Right cardiac atrium (tissue), 5 donors: ENCODE data around the gene SYTL3. TPM values are rescaled to one million over a fixed set of nuclear protein-coding genes. Genes with fewer than 3 reads are reported as not detected.
"Not testable (repeated sequence)": the region's sequence is repeated elsewhere in the genome, so short reads cannot be mapped to it uniquely, and the experiment has no call there.

ENCODE experiments used
- ATAC-seq, 2 donors: fragments of 200-7000 bp; cut with Tn5 transposase; one replicate each; pipeline versions ENCODE4 v1.8.0 to v1.9.1; 2020; ENCODE audit warnings: moderate library complexity in 2 of 2, mild to moderate bottlenecking in 1 of 2
- DNase-seq, 3 donors: peaks; one replicate each; pipeline ENCODE4 v3.0.0-alpha.2; 2020
- H3K27ac ChIP-seq: one replicate; pipeline ENCODE4 v1.5.1; 2013; ENCODE audit warnings: mild to moderate bottlenecking, low read length, control low read depth, moderate library complexity
- H3K27me3 ChIP-seq: one replicate; pipeline ENCODE4 v1.6.1; 2013; ENCODE audit not compliant: control insufficient read depth, insufficient read depth
- H3K4me1 ChIP-seq: one replicate; pipeline ENCODE4 v1.6.1; 2013; ENCODE audit warnings: low read length; ENCODE audit not compliant: control insufficient read depth, insufficient read depth
- H3K4me3 ChIP-seq: one replicate; pipeline ENCODE4 v1.5.1; 2013; ENCODE audit warnings: low read length, control low read depth
- H3K9me3 ChIP-seq: one replicate; pipeline ENCODE4 v1.6.1; 2013; ENCODE audit warnings: low read length; ENCODE audit not compliant: control insufficient read depth
- WGBS: extraction: QIAGEN DNeasy Blood & Tissue Kit; methylation state at CpG from one replicate; pipeline ENCODE4 v1.1.7; 2013; 5-methylcytosine and 5-hydroxymethylcytosine counted together
- intact Hi-C, 4 donors: fragments of 100-400 bp; cut with DNase I; formaldehyde crosslinking; loops; one replicate each; pipeline versions ENCODE4 v1.11.0 to v1.14.0; 2022 to 2023
- long read RNA-seq, 4 donors: library from polyadenylated mRNA; unstranded; transcript quantifications; one replicate each; pipeline ENCODE4 v2.0.0, GENCODE V29; 2020 to 2021
- polyA plus RNA-seq: library from polyadenylated mRNA; stranded (reverse); fragments of 200-250 nt; gene quantifications from one replicate; pipeline ENCODE4 v1.2.3, GENCODE V29; 2013
- total RNA-seq, 4 donors: library from RNA; stranded (reverse); fragmentation: NEBNext Ultra II Directional; extraction: Animal tissue kit (Norgen Biotek cat#: 25700); gene quantifications; one replicate each; pipeline ENCODE4 v1.2.1, GENCODE V29; 2021
- donor health status: healthy with polysubstance abuse.
- donor health status: DM: no; HTN: yes; CAD: no.
- donor health status: DM: no; HTN: no; CAD: no.
- donor health status: DM: no; HTN: yes; CAD: no; lungs with severe emphysema.
- donor health status: DM: yes; HTN: yes; CAD: no.

The SYTL3 gene, protein sequence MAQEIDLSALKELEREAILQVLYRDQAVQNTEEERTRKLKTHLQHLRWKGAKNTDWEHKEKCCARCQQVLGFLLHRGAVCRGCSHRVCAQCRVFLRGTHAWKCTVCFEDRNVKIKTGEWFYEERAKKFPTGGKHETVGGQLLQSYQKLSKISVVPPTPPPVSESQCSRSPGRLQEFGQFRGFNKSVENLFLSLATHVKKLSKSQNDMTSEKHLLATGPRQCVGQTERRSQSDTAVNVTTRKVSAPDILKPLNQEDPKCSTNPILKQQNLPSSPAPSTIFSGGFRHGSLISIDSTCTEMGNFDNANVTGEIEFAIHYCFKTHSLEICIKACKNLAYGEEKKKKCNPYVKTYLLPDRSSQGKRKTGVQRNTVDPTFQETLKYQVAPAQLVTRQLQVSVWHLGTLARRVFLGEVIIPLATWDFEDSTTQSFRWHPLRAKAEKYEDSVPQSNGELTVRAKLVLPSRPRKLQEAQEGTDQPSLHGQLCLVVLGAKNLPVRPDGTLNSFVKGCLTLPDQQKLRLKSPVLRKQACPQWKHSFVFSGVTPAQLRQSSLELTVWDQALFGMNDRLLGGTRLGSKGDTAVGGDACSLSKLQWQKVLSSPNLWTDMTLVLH
- 10 to 100 TPM in 2 of 4 donors, 1 to 10 TPM in 2; 5.1 to 10.4 (median 10.0) TPM for total RNA-seq
- 5.0 TPM for polyA plus RNA-seq
- long read RNA-seq, donor 1, partial matches to known transcripts, result 7 of 28 reads
- long read RNA-seq, donor 1, other reads (novel, unspliced or antisense), result 21 of 28 reads
- long read RNA-seq, donor 2, partial matches to known transcripts, result 3 of 10 reads
- long read RNA-seq, donor 2, other reads (novel, unspliced or antisense), result 7 of 10 reads
- long read RNA-seq, donor 3, partial matches to known transcripts, result 6 of 22 reads
- long read RNA-seq, donor 3, other reads (novel, unspliced or antisense), result 16 of 22 reads
- long read RNA-seq, donor 4, partial matches to known transcripts, result 1 of 20 reads
- long read RNA-seq, donor 4, other reads (novel, unspliced or antisense), result 19 of 20 reads

DNA sequence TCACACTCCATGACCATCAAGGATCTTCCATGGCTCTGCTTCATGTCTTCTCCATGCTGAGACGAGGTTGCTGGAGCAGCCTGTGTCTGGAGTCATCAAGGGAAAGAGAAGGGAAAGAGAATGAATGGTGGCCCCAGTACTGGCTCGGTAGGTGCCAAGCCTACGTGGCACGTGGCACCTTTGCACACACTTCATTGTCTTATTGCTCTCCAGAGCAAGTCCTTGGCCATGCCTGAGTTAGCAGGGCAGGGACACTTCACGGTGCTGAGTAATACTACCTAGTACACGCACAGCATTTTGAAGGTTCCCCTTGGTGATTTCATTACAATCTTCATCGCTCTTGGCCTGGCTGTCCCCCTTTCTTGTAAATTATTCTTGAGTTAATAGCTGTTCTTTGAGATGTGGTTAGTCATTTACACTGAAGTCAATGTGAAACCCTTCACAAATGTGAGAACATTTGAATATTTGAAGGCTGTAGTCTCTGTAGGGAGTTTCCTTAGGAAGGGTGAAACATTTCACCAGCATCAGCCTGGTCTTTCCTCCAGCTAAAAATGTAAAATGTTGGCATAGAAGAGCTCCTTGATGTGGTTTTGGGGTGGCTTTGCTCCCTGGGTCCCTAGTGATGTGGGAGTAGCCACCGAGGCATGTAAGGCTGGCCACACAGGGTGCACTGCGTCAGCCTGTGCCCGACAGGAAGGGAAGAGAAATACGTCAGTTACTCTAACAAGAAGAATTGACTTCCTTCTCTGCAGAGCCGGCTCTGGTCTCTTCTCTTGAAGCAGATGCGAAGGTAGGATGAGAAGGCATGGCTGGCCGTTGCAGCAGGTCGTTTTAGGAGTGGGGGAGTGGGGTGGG lies at the start of gene SYTL3:
Gene SYTL3 (plus strand): TSS at position 766 of the 855 bp plus-strand sequence. CDS start 13,215 bp downstream, outside the sequence.
- DNase-seq, result peak in 1 of 3 donors; percentile 43
- no peak within 1 kb of the TSS for H3K4me3 ChIP-seq

DNA sequence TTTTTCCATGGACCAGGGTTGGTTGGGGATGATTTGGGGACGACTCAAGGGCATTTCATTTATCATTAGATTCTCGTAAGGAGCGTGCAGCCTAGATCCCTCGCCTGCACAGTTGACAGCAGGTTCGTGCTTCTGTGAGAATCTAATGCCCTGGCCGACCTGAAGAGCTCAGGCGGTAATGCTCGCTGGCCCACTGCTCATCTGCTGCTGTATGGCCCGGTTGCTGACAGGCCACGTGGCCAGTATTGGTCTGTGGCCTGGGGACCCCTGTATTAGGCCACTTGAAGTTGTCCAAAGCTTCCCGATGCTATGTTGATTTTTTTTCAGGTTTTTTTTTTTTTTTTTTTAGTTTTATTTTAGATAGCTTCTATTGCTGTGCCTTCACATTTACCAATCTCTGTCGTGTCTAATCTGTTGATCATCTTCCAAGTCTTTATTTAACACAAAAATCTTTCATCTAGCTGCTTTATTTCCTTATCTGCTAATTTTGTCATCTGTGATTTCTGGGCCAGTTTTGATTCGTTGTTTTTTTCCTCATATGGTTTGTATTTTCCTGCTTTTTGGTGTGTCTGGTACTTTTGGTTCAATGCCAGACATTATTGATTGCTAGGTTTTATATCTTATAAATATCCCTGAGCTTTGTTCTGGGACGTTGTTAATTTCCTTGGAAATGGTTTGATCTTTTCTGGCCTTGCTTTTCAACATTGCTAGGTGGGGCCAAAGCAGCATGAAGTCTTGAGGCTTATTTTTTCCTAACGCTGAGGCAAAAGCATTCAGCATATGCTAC lies 46.4 kb upstream of the SYTL3 start:
- peaks cover 3% of the 10 kb centered on the region for H3K4me1 ChIP-seq
- no peak for DNase-seq
- H3K27me3 ChIP-seq, result no peaks in the 10 kb centered on the region
- intact Hi-C loops, result loop anchor here in 1 of 4 donors (5.0 kb wide), 1 partner anchor 381 kb away; no protein-coding TSS in a partner anchor
- 83% methylated on average over 15 of the region's 15 CpGs for WGBS
- H3K27ac ChIP-seq, result no peak overlapping the region
- no peak overlapping the region for H3K4me3 ChIP-seq
- H3K9me3 ChIP-seq, result no peaks in the 10 kb centered on the region
- no peak for ATAC-seq

More for the DNA sequence above, at the start of gene SYTL3:
- WGBS, result 56% methylated on average over 15 of the region's 15 CpGs
- Histone ChIP-seq H3K27me3 (no peaks in the 10 kb centered on the region), H3K4me1 (peaks cover 4% of the 10 kb centered on the region), H3K27ac (peak within 1 kb of the TSS; percentile 44), H3K9me3 (no peaks in the 10 kb centered on the region)
- intact Hi-C loops, result loop anchor here in 1 of 4 donors (10.0 kb wide), 1 partner anchor 45 kb away; no protein-coding TSS in a partner anchor
- ATAC-seq, result no peak

DNA sequence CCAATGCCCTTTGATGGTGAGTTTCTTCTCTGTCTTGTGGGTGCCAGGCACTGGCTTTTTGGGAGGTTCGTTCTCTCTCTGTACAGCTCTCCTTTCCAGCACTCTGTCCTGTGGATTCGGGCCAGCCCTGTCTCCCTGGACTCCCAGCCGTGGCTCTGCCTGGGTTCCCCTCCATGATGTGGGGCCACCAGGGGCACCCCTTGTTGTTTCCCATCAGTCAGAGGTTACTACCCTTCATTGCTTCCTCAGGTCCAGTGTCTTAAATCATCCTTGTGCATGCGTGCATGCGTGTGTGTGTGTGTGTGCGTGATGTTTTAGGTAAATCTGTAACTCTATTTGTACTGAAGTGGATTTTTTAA lies 45.8 kb upstream of the SYTL3 start:
- ATAC-seq (no peak), DNase-seq (no peak)
- WGBS, result 89% methylated on average over 6 of the region's 6 CpGs
- intact Hi-C loops, result loop anchor here in 1 of 4 donors (5.0 kb wide), 1 partner anchor 382 kb away; no protein-coding TSS in a partner anchor
- H3K4me1 ChIP-seq, result peaks cover 3% of the 10 kb centered on the region
- H3K9me3 ChIP-seq, result no peaks in the 10 kb centered on the region
- H3K27me3 ChIP-seq, result no peaks in the 10 kb centered on the region
- no peak overlapping the region for H3K27ac ChIP-seq
- H3K4me3 ChIP-seq, result no peak overlapping the region

DNA sequence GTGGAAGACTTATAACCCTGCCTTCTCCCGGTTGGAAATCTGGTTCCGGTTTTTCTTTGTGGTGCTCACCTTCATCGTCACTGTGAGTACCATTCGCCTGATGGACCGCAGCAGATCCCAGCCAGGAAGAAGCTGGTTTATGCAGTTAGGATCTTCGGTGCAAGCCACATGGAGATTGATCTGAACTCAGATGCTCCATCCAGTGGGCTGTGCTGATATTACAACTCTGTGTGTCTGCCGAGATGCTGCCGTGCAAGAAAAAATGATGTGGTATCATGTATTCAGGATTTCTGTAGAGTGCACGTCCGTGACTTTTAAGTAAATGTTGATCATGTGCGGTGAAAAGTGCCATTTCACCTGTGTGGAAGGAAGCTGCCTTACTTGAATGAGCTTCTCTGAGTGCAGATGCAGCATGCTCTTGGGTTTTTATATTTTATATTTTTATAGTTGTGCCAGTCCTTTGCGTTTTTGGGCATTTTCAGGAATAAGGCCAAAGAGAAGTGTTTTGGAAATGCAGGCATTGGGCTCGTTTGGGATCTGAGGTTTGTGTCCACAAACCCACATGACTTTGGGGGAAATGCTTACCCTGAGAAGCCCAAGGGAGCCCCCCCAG lies 44.5 kb upstream of the SYTL3 start:
- Histone ChIP-seq H3K9me3 (no peaks in the 10 kb centered on the region), H3K27me3 (no peaks in the 10 kb centered on the region), H3K27ac (no peak overlapping the region), H3K4me3 (no peak overlapping the region), H3K4me1 (peaks cover 11% of the 10 kb centered on the region)
- DNase-seq (peak in 2 of 3 donors; percentile 58 to 68), ATAC-seq (peak; percentile 62)
- intact Hi-C loops, result loop anchor here in 1 of 4 donors (5.0 kb wide), 1 partner anchor 383 kb away; no protein-coding TSS in a partner anchor
- 41% methylated on average over 13 of the region's 13 CpGs for WGBS

DNA sequence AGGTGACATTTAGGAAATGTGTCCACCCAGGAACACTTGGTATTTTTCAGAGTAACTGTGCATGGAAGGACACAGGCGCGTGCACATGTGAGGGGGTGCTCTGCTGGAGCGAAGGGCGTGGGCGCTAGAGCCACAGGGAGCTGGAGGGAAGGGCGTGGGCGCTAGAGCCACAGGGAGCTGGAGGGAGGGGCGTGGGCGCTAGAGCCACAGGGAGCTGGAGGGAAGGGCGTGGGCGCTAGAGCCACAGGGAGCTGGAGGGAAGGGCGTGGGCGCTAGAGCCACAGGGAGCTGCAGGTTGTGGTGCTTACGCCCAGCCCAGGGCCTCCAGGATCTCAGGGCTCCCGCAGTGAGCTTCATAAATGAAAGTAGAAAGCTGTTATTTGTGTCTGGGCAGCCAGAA lies 43.8 kb upstream of the SYTL3 start:
- H3K27ac ChIP-seq, H3K27me3 ChIP-seq, DNase-seq, H3K9me3 ChIP-seq, ATAC-seq, H3K4me3 ChIP-seq: not testable (repeated sequence)
- H3K4me1 ChIP-seq, result peaks cover 16% of the 10 kb centered on the region
- intact Hi-C loops, result loop anchor here in 1 of 4 donors (5.0 kb wide), 1 partner anchor 384 kb away; no protein-coding TSS in a partner anchor
- WGBS, result 84% methylated on average over 15 of the region's 15 CpGs

DNA sequence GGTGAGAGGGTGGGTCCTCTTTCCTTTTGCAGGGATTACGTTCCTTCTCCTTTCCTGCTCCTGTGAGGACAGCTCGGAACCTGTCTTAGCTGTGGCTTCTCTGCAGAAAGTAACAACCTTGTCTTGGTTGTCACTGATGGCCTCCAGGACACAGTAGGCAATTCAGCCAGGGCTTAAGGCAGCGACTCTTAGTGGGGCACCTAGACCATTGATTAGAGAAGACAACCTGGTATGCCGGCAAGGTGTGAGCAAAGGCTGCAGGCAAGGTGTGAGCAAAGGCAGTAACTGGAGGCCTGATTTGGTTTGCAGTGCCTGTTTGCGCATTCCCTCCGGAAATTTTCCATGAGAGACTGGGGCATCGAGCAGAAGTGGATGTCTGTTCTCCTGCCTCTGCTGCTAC lies 42.9 kb upstream of the SYTL3 start:
- no peak overlapping the region for H3K27ac ChIP-seq
- ATAC-seq (no peak), DNase-seq (no peak)
- 95% methylated on average over 7 of the region's 7 CpGs for WGBS
- intact Hi-C loops, result loop anchor here in 1 of 4 donors (5.0 kb wide), 1 partner anchor 385 kb away; no protein-coding TSS in a partner anchor
- peaks cover 21% of the 10 kb centered on the region for H3K4me1 ChIP-seq
- no peak overlapping the region for H3K4me3 ChIP-seq
- no peaks in the 10 kb centered on the region for H3K27me3 ChIP-seq
- no peaks in the 10 kb centered on the region for H3K9me3 ChIP-seq

DNA sequence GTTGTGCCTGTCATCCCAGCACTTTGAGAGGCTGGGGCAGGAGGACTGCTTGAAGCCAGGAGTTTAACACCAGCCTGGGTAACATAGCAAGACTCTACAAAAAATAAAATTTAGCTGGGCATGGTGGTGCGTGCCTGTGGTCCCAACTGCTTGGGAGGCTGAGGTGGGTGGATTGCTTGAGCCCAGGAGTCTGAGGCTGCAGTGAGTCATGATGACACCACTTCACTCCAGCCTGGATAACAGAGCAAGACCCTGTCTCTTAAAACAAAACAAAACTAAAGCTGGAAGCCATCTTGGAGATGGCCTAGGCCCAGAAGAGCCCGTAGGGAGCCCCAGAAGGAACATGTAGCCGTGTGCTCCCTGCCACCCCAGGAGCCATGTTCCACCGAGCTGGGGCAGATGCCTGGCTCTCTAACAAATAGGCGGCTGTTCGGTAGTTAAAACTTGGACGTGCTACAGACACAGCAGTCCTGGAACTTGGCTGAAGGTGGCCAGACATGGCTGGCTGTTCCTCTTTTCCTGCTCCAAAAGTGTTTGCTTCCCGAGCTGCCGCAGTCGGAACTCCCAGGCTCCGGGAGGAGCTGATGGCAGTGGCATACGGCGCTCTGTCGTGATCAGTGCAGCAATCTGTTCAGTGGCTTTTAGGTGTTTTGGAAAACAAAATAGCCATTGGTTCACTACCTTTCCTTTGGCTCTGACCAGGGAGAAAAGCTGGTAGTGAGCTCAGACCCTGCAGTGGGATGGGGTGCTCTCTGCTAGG lies 42.3 kb upstream of the SYTL3 start:
- 76% methylated on average over 14 of the region's 14 CpGs for WGBS
- H3K4me3 ChIP-seq, result no peak overlapping the region
- no peaks in the 10 kb centered on the region for H3K9me3 ChIP-seq
- ATAC-seq, result no peak
- DNase-seq, result peak in 1 of 3 donors; percentile 50
- peak overlapping the region; percentile 19 for H3K27ac ChIP-seq
- intact Hi-C loops, result loop anchor here in 1 of 4 donors (5.0 kb wide), 1 partner anchor 385 kb away; no protein-coding TSS in a partner anchor
- H3K27me3 ChIP-seq, result no peaks in the 10 kb centered on the region
- H3K4me1 ChIP-seq, result peaks cover 21% of the 10 kb centered on the region

DNA sequence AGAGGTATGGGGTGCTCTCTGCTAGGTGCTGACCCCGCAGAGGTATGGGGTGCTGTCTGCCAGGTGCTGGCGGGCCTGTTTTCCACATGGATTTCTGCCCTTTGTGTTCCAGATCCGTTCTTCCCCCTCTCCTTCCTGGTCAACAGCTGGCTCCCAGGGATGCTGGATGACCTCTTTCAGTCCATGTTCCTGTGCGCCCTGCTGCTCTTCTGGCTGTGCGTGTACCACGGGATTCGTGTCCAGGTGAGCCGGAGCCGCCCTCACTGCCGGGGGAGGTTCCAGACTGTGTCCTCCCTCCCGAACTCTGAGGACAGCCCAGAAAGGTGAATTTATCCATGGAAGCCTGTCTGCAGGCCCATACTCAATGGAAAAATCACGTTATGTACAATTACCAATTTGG lies 41.6 kb upstream of the SYTL3 start:
- ATAC-seq, result no peak
- intact Hi-C loops, result loop anchor here in 1 of 4 donors (5.0 kb wide), 1 partner anchor 386 kb away; no protein-coding TSS in a partner anchor
- H3K4me3 ChIP-seq, result no peak overlapping the region
- DNase-seq, result peak in 1 of 3 donors; percentile 41
- H3K9me3 ChIP-seq, result no peaks in the 10 kb centered on the region
- H3K27me3 ChIP-seq, result no peaks in the 10 kb centered on the region
- peaks cover 21% of the 10 kb centered on the region for H3K4me1 ChIP-seq
- whole genome bisulfite sequencing, result 95% methylated on average over 12 of the region's 12 CpGs
- H3K27ac ChIP-seq, result no peak overlapping the region
